ENCODE results near the gene ELOVL4. TPM values are rescaled to one million over a fixed set of nuclear protein-coding genes. Genes with fewer than 3 reads are reported as not detected.

Gene ELOVL4
- total and polyA plus RNA-seq, 2 donors (not counting 1 experiment from before 2014, with no cell fraction given) = 0.10 TPM; not detected in 1

- ATAC-seq (ENCODE audit: low read depth) = no peak
- Histone ChIP-seq H3K36me3 (replicated peaks in 1 of 2; ENCODE audit: control extremely low read depth in 1 of 2, control insufficient read depth in 1 of 2, extremely low read depth in 1 of 2, insufficient read depth in 2 of 2, low read length in 1 of 2) (no peaks in the 10 kb centered on the region), H3K9me3 (ENCODE audit: control extremely low read depth in 1 of 3, control insufficient read depth in 2 of 3, insufficient read depth in 1 of 3, low read length in 2 of 3) (no peaks in the 10 kb centered on the region), H3K27ac (ENCODE audit: low read length in 2 of 2) (no peak overlapping the region), H4K20me1 (ENCODE audit: control insufficient read depth, insufficient read depth, low read length, poor library complexity, severe bottlenecking) (no peaks in the 10 kb centered on the region), H3K4me3 (ENCODE audit: control extremely low read depth in 1 of 5, extremely low read depth in 1 of 5, insufficient read depth in 1 of 5, low read depth in 2 of 5, low read length in 4 of 5) (no peak overlapping the region), H3K4me2 (replicated peaks; ENCODE audit: low read depth, low read length, poor library complexity, severe bottlenecking) (no peak overlapping the region), H3K4me1 (ENCODE audit: control insufficient read depth in 2 of 2, insufficient read depth in 2 of 2, low read length in 2 of 2) (no peaks in the 10 kb centered on the region), H3K79me2 (ENCODE audit: control insufficient read depth, insufficient read depth, low read length) (no peaks in the 10 kb centered on the region), H2AFZ (ENCODE audit: insufficient read depth, low read depth, low read length, poor library complexity, severe bottlenecking) (no peak overlapping the region), H3K9ac (ENCODE audit: low read length) (no peak overlapping the region), H3K27me3 (replicated peaks in 1 of 4; ENCODE audit: control extremely low read depth in 1 of 4, control insufficient read depth in 3 of 4, insufficient read depth in 4 of 4, low read length in 3 of 4) (peaks cover 0 to 2% (median 0%) of the 10 kb centered on the region in 4 experiments)
- Mint-ChIP-seq H3K9me3 (ENCODE audit: insufficient read depth) (peaks cover 5% of the 10 kb centered on the region), H3K4me3 (no peak overlapping the region), H3K4me1 (no peaks in the 10 kb centered on the region), H3K27me3 (peaks cover 11% of the 10 kb centered on the region), H3K27ac (no peak overlapping the region)
- DNase-seq = no peak
- TF ChIP-seq CTCF (IDR thresholded peaks at IDR 0.05) = no peak
- TF ChIP-seq EZH2 (IDR thresholded peaks at IDR 0.05; ENCODE audit: borderline replicate concordance, insufficient read depth, low read depth, low read length, poor library complexity, severe bottlenecking) = no peak
- no CpG with 5 or more reads among the region's 1 CpG for WGBS (ENCODE audit: insufficient coverage)
- POLR2A ChIA-PET = no interaction called here
- intact Hi-C loops (cut with micrococcal nuclease) = no loop called here
- CTCF ChIA-PET = interaction anchor here (1.4 kb wide), 1 partner anchor 29 kb away, joined by 3 read pairs; no protein-coding TSS in a partner anchor
Observed at GRCh38 chr6:79898076-79898475, 49.3 kb downstream of the ELOVL4 start.

GRCh38 chr6:79896075-79896449 is 51.3 kb downstream of the ELOVL4 start:
- Histone ChIP-seq H3K9me3 (ENCODE audit: control extremely low read depth in 1 of 3, control insufficient read depth in 2 of 3, insufficient read depth in 1 of 3, low read length in 2 of 3) (no peaks in the 10 kb centered on the region), H3K9ac (ENCODE audit: low read length) (no peak overlapping the region), H2AFZ (ENCODE audit: insufficient read depth, low read depth, low read length, poor library complexity, severe bottlenecking) (no peak overlapping the region), H3K79me2 (ENCODE audit: control insufficient read depth, insufficient read depth, low read length) (no peaks in the 10 kb centered on the region), H3K27me3 (replicated peaks in 1 of 4; ENCODE audit: control extremely low read depth in 1 of 4, control insufficient read depth in 3 of 4, insufficient read depth in 4 of 4, low read length in 3 of 4) (peaks cover 0 to 2% (median 0%) of the 10 kb centered on the region in 4 experiments), H3K4me2 (replicated peaks; ENCODE audit: low read depth, low read length, poor library complexity, severe bottlenecking) (no peak overlapping the region), H3K36me3 (replicated peaks in 1 of 2; ENCODE audit: control extremely low read depth in 1 of 2, control insufficient read depth in 1 of 2, extremely low read depth in 1 of 2, insufficient read depth in 2 of 2, low read length in 1 of 2) (no peaks in the 10 kb centered on the region), H3K27ac (ENCODE audit: low read length in 2 of 2) (no peak overlapping the region), H3K4me3 (ENCODE audit: control extremely low read depth in 1 of 5, extremely low read depth in 1 of 5, insufficient read depth in 1 of 5, low read depth in 2 of 5, low read length in 4 of 5) (no peak overlapping the region), H3K4me1 (ENCODE audit: control insufficient read depth in 2 of 2, insufficient read depth in 2 of 2, low read length in 2 of 2) (no peaks in the 10 kb centered on the region), H4K20me1 (ENCODE audit: control insufficient read depth, insufficient read depth, low read length, poor library complexity, severe bottlenecking) (no peaks in the 10 kb centered on the region)
- Mint-ChIP-seq H3K27ac (no peak overlapping the region), H3K4me3 (no peak overlapping the region), H3K27me3 (peaks cover 6% of the 10 kb centered on the region), H3K9me3 (ENCODE audit: insufficient read depth) (peaks cover 10% of the 10 kb centered on the region), H3K4me1 (no peaks in the 10 kb centered on the region)
- WGBS (ENCODE audit: insufficient coverage) = 83% methylated on average over 3 of the region's 5 CpGs
- no peak for TF ChIP-seq CTCF (IDR thresholded peaks at IDR 0.05)
- no peak for TF ChIP-seq EZH2 (IDR thresholded peaks at IDR 0.05; ENCODE audit: borderline replicate concordance, insufficient read depth, low read depth, low read length, poor library complexity, severe bottlenecking)
- CTCF ChIA-PET = no interaction called here
- DNase-seq (no peak), ATAC-seq (ENCODE audit: low read depth) (no peak)
- POLR2A ChIA-PET = no interaction called here
- intact Hi-C loops (cut with micrococcal nuclease) = no loop called here

Measured in B cell (primary cell).